ENCODE data around the gene NUMB. TPM values are rescaled to one million over a fixed set of nuclear protein-coding genes. Genes with fewer than 3 reads are reported as not detected.

Gene NUMB
- total and polyA plus RNA-seq, 2 of the 4 experiments (the other 2 are of a cell fraction) = 45.9 to 114 TPM

DNA sequence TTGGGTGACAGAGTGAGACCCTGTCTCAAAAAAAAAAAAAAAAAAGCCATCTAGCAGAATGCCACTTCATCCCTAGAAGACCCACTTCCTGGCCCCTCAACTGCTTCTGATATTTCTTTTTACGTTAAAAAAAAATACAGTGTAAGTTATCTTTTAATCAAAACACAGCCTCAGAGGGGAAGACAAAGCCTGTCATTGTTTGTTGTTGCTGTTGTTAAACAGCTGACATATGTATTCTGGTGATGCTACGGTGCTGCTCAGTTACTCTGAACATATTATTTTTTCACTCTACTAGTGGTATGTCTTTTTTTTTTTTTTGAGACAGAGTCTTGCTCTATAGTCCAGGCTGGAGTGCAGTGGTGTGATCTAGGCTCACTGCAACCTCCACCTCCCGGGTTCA is 145.7 kb downstream of the NUMB start:
- Histone ChIP-seq H2BK5ac (ENCODE audit: low read depth, low read length, poor library complexity, severe bottlenecking) (no peak overlapping the region), H3K4me1 (ENCODE audit: control insufficient read depth, insufficient read depth, low read length) (peaks cover 5% of the 10 kb centered on the region; the same call in 1 of the 2 replicates), H3K9me1 (ENCODE audit: insufficient read depth, low read length) (peaks cover 3% of the 10 kb centered on the region; the same call in 1 of the 2 replicates), H4K91ac (ENCODE audit: insufficient read depth, low read depth, low read length) (no peak overlapping the region), H3K79me1 (ENCODE audit: low read depth in 1 of 2, low read length in 2 of 2) (peaks cover 19 to 35% of the 10 kb centered on the region in 2 experiments; a peak in 3 of 4 replicates), H3K4me2 (ENCODE audit: low read depth, low read length) (no peak overlapping the region), H2AFZ (replicated peaks; ENCODE audit: low read length, poor library complexity) (no peak overlapping the region), H2BK20ac (ENCODE audit: low read depth, low read length) (no peak overlapping the region), H4K5ac (ENCODE audit: low read depth, low read length) (no peak overlapping the region), H3K56ac (ENCODE audit: extremely low read depth, insufficient read depth, low read length) (no peak overlapping the region), H4K8ac (ENCODE audit: low read depth in 2 of 2, low read length in 2 of 2) (no peak overlapping the region), H3K27me3 (ENCODE audit: control insufficient read depth, insufficient read depth, low read length) (no peaks in the 10 kb centered on the region), H3K9ac (ENCODE audit: low read depth, low read length) (no peak overlapping the region), H2AK5ac (ENCODE audit: low read depth, low read length) (no peak overlapping the region), H3K4ac (ENCODE audit: low read depth, low read length) (no peak overlapping the region), H3K18ac (ENCODE audit: low read depth, low read length) (no peak overlapping the region), H3K36me3 (ENCODE audit: control insufficient read depth, insufficient read depth, low read length) (no peaks in the 10 kb centered on the region), H3K14ac (replicated peaks; ENCODE audit: low read depth, low read length) (no peak overlapping the region), H3K27ac (ENCODE audit: insufficient read depth, low read length) (no peak overlapping the region), H2BK15ac (ENCODE audit: low read depth, low read length) (no peak overlapping the region), H3K23ac (ENCODE audit: low read depth, low read length) (no peak overlapping the region), H3K9me3 (ENCODE audit: control insufficient read depth, insufficient read depth, low read length) (no peaks in the 10 kb centered on the region), H3K4me3 (ENCODE audit: insufficient read depth, low read depth, low read length) (no peak overlapping the region), H4K20me1 (ENCODE audit: insufficient read depth, low read length) (peaks cover 9% of the 10 kb centered on the region; the same call in 1 of the 2 replicates), H2AK9ac (replicated peaks; ENCODE audit: low read depth, low read length, poor library complexity) (no peak overlapping the region), H2BK120ac (ENCODE audit: low read depth, low read length) (no peak overlapping the region)
- ChIA-PET CTCF (interaction anchor here (0.6 kb wide), 1 partner anchor 9 kb away, joined by 4 read pairs; no protein-coding TSS in a partner anchor), POLR2A (ENCODE audit: unreplicated experiment) (no interaction called here)
- BruUV-seq (replicated peaks) = no TSS peak
- TF ChIP-seq FOS (IDR thresholded peaks at IDR 0.05; ENCODE audit: low read depth, low read length) (no peak), MAFK (IDR thresholded peaks at IDR 0.05; ENCODE audit: low read depth, low read length) (no peak), CHD1 (IDR thresholded peaks at IDR 0.05; ENCODE audit: low read depth, low read length) (no peak), MAZ (IDR thresholded peaks at IDR 0.05; ENCODE audit: borderline replicate concordance, low read depth, low read length) (no peak), POLR2A (IDR thresholded peaks at IDR 0.05; ENCODE audit: low read depth, low read length) (no peak), NFE2L2 (IDR thresholded peaks at IDR 0.05; ENCODE audit: low read depth, low read length) (no peak), RAD21 (IDR thresholded peaks at IDR 0.05; ENCODE audit: low read length) (no peak)
- TF ChIP-seq, protein P1, sequence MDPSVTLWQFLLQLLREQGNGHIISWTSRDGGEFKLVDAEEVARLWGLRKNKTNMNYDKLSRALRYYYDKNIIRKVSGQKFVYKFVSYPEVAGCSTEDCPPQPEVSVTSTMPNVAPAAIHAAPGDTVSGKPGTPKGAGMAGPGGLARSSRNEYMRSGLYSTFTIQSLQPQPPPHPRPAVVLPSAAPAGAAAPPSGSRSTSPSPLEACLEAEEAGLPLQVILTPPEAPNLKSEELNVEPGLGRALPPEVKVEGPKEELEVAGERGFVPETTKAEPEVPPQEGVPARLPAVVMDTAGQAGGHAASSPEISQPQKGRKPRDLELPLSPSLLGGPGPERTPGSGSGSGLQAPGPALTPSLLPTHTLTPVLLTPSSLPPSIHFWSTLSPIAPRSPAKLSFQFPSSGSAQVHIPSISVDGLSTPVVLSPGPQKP (IDR thresholded peaks at IDR 0.05; ENCODE audit: borderline replicate concordance, low read depth, low read length) = no peak
- TF ChIP-seq, protein P2, sequence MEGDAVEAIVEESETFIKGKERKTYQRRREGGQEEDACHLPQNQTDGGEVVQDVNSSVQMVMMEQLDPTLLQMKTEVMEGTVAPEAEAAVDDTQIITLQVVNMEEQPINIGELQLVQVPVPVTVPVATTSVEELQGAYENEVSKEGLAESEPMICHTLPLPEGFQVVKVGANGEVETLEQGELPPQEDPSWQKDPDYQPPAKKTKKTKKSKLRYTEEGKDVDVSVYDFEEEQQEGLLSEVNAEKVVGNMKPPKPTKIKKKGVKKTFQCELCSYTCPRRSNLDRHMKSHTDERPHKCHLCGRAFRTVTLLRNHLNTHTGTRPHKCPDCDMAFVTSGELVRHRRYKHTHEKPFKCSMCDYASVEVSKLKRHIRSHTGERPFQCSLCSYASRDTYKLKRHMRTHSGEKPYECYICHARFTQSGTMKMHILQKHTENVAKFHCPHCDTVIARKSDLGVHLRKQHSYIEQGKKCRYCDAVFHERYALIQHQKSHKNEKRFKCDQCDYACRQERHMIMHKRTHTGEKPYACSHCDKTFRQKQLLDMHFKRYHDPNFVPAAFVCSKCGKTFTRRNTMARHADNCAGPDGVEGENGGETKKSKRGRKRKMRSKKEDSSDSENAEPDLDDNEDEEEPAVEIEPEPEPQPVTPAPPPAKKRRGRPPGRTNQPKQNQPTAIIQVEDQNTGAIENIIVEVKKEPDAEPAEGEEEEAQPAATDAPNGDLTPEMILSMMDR (conservative IDR thresholded peaks at IDR 0.05; ENCODE audit: low read depth, low read length) = no peak
- no peak for ATAC-seq (ENCODE audit: low read depth)
- intact Hi-C loops (cut with micrococcal nuclease) = no loop called here
- WGBS, 2 experiments (ENCODE audit: extremely low coverage in 2 of 2, insufficient read length in 1 of 2) = no CpG with 5 or more reads among the region's 3 CpGs
- DNase-seq = no peak
- dilution Hi-C loops (cut with HindIII; ENCODE audit: low sequenced_read_pairs, unreplicated experiment) = no loop called here
- in situ Hi-C loops (cut with MboI; ENCODE audit: low sequenced_read_pairs) = no loop called here

Measured in IMR-90 (cell line).